DND-41 (cell line): ENCODE results near the gene RAB4B.
"Not testable (repeated sequence)": the region's sequence is repeated elsewhere in the genome, so short reads cannot be mapped to it uniquely, and the experiment has no call there.

Experiments used
- ATAC-seq: fragments of 200-7000 bp; cut with Tn5 transposase; 3 replicates; pipeline ENCODE4 v1.9.1; 2021; ENCODE audit warnings: low read depth; ENCODE audit not compliant: insufficient read depth
- DNase-seq: peaks from one replicate; pipeline ENCODE4 v3.0.0-alpha.2; 2020
- H2AFZ ChIP-seq: 2 replicates; pipeline ENCODE4 v1.6.0; 2012; ENCODE audit warnings: low read depth, low read length
- H3K27ac ChIP-seq: 2 replicates; pipeline ENCODE4 v1.5.1; 2012; ENCODE audit warnings: low read length, inconsistent platforms
- H3K27me3 ChIP-seq: fragments of 200-600 bp; sonication (generic); 2 replicates; pipeline ENCODE4 v1.6.0; 2012; ENCODE audit warnings: low read length, mild to moderate bottlenecking, inconsistent platforms; ENCODE audit not compliant: insufficient read depth, poor library complexity
- H3K36me3 ChIP-seq: 2 replicates; pipeline ENCODE4 v1.5.1; 2012; ENCODE audit warnings: low read length, inconsistent platforms; ENCODE audit not compliant: insufficient read depth
- H3K4me1 ChIP-seq: 2 replicates; pipeline ENCODE4 v1.5.1; 2012; ENCODE audit warnings: mild to moderate bottlenecking, low read length; ENCODE audit not compliant: insufficient read depth
- H3K4me2 ChIP-seq: 2 replicates; pipeline ENCODE4 v1.6.0; 2012; ENCODE audit warnings: mild to moderate bottlenecking, moderate library complexity, low read length, inconsistent platforms; ENCODE audit not compliant: insufficient read depth
- H3K4me3 ChIP-seq, 2 experiments: fragments of 200-600 bp in 1 of 2; shearing (Covaris generic) in 1 of 2; 2 replicates each; pipeline ENCODE4 v1.5.1; 2012 to 2016; ENCODE audit warnings: inconsistent platforms in 2 of 2, low read length in 2 of 2, mild to moderate bottlenecking in 2 of 2, low read depth in 1 of 2, moderate library complexity in 1 of 2
- H3K79me2 ChIP-seq: 2 replicates; pipeline ENCODE4 v1.6.0; 2012; ENCODE audit warnings: low read length, inconsistent platforms; ENCODE audit not compliant: insufficient read depth
- H3K9ac ChIP-seq: 2 replicates; pipeline ENCODE4 v1.6.0; 2012; ENCODE audit warnings: low read depth, mild to moderate bottlenecking, inconsistent platforms, low read length, moderate library complexity
- H3K9me3 ChIP-seq: 2 replicates; pipeline ENCODE4 v1.5.1; 2012; ENCODE audit warnings: low read length, moderate library complexity, mild to moderate bottlenecking, inconsistent platforms; ENCODE audit not compliant: insufficient read depth, severe bottlenecking
- H4K20me1 ChIP-seq: 2 replicates; pipeline ENCODE4 v1.6.0; 2012; ENCODE audit warnings: low read length; ENCODE audit not compliant: insufficient read depth
- CTCF ChIP-seq: IDR thresholded peaks from 2 replicates; pipeline ENCODE4 v1.5.1; 2012; ENCODE audit warnings: borderline replicate concordance, low read length, moderate library complexity, mild to moderate bottlenecking; ENCODE audit not compliant: poor library complexity, severe bottlenecking; ENCODE audit errors: extremely low read depth
- EZH2 ChIP-seq: IDR thresholded peaks from 3 replicates; pipeline ENCODE4 v1.6.1; 2012; ENCODE audit warnings: borderline replicate concordance, low read depth, mild to moderate bottlenecking, moderate library complexity, low read length, inconsistent platforms; ENCODE audit not compliant: severe bottlenecking

RAB4B gene

GRCh38 chr19:40777937-40778705 lies at the start of gene RAB4B:
RAB4B (plus strand) TSS chr19:40778247; CDS start chr19:40778376, 129 bp downstream.
- DNase-seq (peak; percentile 100), ATAC-seq (peak; percentile 79)
- no peak for TF ChIP-seq EZH2
- TF ChIP-seq CTCF = no peak
- Histone ChIP-seq H3K9me3 (no peaks in the 10 kb centered on the region), H3K27ac (peak within 1 kb of the TSS; percentile 95), H4K20me1 (peaks cover 8% of the 10 kb centered on the region; the same call in 1 of the 2 replicates), H3K9ac (peak within 1 kb of the TSS; percentile 79), H3K4me3 (peak within 1 kb of the TSS; percentile 56 to 83; a peak in 3 of 4 replicates), H2AFZ (peak within 1 kb of the TSS; percentile 86), H3K4me2 (peak within 1 kb of the TSS; percentile 92), H3K4me1 (peaks cover 21% of the 10 kb centered on the region), H3K36me3 (peaks cover 4% of the 10 kb centered on the region; the same call in 1 of the 2 replicates), H3K79me2 (peaks cover 13% of the 10 kb centered on the region), H3K27me3 (no peaks in the 10 kb centered on the region)

GRCh38 chr19:40730065-40730464 lies 48.0 kb upstream of the RAB4B start:
- H3K27me3 ChIP-seq, H3K9me3 ChIP-seq, H3K4me1 ChIP-seq, H3K27ac ChIP-seq, H3K4me2 ChIP-seq, H3K79me2 ChIP-seq, H3K4me3 ChIP-seq, H3K9ac ChIP-seq, ATAC-seq, H4K20me1 ChIP-seq, DNase-seq, H2AFZ ChIP-seq: not testable (repeated sequence)
- peaks cover 64% of the 10 kb centered on the region for H3K36me3 ChIP-seq

- H3K4me3 ChIP-seq, H3K4me1 ChIP-seq, ATAC-seq, H3K9ac ChIP-seq, H3K79me2 ChIP-seq, DNase-seq, H4K20me1 ChIP-seq, H3K9me3 ChIP-seq, H3K4me2 ChIP-seq, H2AFZ ChIP-seq, H3K27me3 ChIP-seq, H3K27ac ChIP-seq: not testable (repeated sequence)
- H3K36me3 ChIP-seq = peaks cover 64% of the 10 kb centered on the region
These were observed 45.7 kb upstream of the RAB4B start for GRCh38 chr19:40732304-40732703.

DNA sequence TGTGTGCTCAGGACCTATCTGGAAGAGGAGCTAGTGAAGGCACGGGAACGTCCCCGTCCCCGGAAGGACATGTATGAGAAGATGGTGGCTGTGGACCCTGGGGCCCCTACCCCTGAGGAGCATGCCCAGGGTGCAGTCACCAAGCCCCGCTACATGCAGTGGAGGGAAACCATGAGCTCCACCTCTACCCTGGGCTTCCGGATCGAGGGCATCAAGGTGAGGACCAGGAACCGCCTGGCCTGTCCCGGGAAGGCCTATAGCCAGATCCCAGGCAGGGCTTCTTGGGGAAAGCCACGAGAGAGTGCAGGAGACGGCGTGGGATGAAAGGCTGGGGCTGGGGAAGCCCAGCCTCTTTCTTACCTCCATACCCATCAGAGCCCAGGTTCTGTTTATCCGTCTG lies 44.9 kb upstream of the RAB4B start:
- H3K27ac ChIP-seq = no peak overlapping the region
- H3K9ac ChIP-seq = no peak overlapping the region
- H3K27me3 ChIP-seq = no peaks in the 10 kb centered on the region
- no peak overlapping the region for H3K4me2 ChIP-seq
- H3K79me2 ChIP-seq = no peaks in the 10 kb centered on the region
- no peak for DNase-seq
- no peak for TF ChIP-seq EZH2
- no peak for TF ChIP-seq CTCF
- H2AFZ ChIP-seq = no peak overlapping the region
- H3K9me3 ChIP-seq = no peaks in the 10 kb centered on the region
- H3K4me1 ChIP-seq = no peaks in the 10 kb centered on the region
- no peaks in the 10 kb centered on the region for H4K20me1 ChIP-seq
- H3K36me3 ChIP-seq = peaks cover 64% of the 10 kb centered on the region
- no peak overlapping the region for H3K4me3 ChIP-seq
- ATAC-seq = no peak
